ENCODE data around the gene PPM1H. TPM values are rescaled to one million over a fixed set of nuclear protein-coding genes. Genes with fewer than 3 reads are reported as not detected.

PPM1H gene
- total RNA-seq, 1 experiment from 2014 or later = 12.0 TPM

- TF ChIP-seq EZH2 (IDR thresholded peaks at IDR 0.05; ENCODE audit: low read length, unreplicated experiment) (no peak), EZH2phosphoT487 (IDR thresholded peaks at IDR 0.05; ENCODE audit: borderline replicate concordance, low read length) (no peak)
- TF ChIP-seq, protein P1, sequence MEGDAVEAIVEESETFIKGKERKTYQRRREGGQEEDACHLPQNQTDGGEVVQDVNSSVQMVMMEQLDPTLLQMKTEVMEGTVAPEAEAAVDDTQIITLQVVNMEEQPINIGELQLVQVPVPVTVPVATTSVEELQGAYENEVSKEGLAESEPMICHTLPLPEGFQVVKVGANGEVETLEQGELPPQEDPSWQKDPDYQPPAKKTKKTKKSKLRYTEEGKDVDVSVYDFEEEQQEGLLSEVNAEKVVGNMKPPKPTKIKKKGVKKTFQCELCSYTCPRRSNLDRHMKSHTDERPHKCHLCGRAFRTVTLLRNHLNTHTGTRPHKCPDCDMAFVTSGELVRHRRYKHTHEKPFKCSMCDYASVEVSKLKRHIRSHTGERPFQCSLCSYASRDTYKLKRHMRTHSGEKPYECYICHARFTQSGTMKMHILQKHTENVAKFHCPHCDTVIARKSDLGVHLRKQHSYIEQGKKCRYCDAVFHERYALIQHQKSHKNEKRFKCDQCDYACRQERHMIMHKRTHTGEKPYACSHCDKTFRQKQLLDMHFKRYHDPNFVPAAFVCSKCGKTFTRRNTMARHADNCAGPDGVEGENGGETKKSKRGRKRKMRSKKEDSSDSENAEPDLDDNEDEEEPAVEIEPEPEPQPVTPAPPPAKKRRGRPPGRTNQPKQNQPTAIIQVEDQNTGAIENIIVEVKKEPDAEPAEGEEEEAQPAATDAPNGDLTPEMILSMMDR (conservative IDR thresholded peaks at IDR 0.05; ENCODE audit: low read depth, low read length) = no peak
- Histone ChIP-seq H3K4me1 (ENCODE audit: insufficient read depth, low read length) (peaks cover 15% of the 10 kb centered on the region), H3K27ac (ENCODE audit: low read length) (peak overlapping the region; percentile 56), H4K20me1 (ENCODE audit: low read length) (no peaks in the 10 kb centered on the region), H3K79me2 (ENCODE audit: low read length) (no peaks in the 10 kb centered on the region), H3F3A (ENCODE audit: low read length, unreplicated experiment) (no peaks in the 10 kb centered on the region), H3K9me3 (ENCODE audit: low read length) (no peaks in the 10 kb centered on the region), H3K27me3 (ENCODE audit: low read length) (no peaks in the 10 kb centered on the region), H3K4me2 (ENCODE audit: low read length) (peak overlapping the region; percentile 10; the same call in 1 of the 2 replicates), H3K9me2 (replicated peaks; ENCODE audit: low read length) (no peaks in the 10 kb centered on the region), H3K9ac (ENCODE audit: low read length) (no peak overlapping the region), H3K36me3 (ENCODE audit: low read depth, low read length) (no peaks in the 10 kb centered on the region), H3K4me3 (ENCODE audit: low read length) (no peak overlapping the region), H2AFZ (ENCODE audit: low read length) (no peak overlapping the region)
- ATAC-seq (peak; percentile 93), DNase-seq (peak; percentile 82)
- no TSS peak for BruUV-seq (replicated peaks)
- POLR2A ChIA-PET (ENCODE audit: unreplicated experiment) = interaction anchor here (0.6 kb wide), 1 partner anchor 19 kb away, joined by 3 read pairs; no protein-coding TSS in a partner anchor
- intact Hi-C loops (cut with micrococcal nuclease) = no loop called here
- CTCF ChIA-PET = interaction anchor here (0.6 to 1.1 kb wide), 4 partner anchors 41 to 267 kb away, joined by 5 to 12 read pairs (median 6); no protein-coding TSS in a partner anchor
Measured at GRCh38 chr12:62848418-62848817, 86.5 kb downstream of the PPM1H start.

DNA sequence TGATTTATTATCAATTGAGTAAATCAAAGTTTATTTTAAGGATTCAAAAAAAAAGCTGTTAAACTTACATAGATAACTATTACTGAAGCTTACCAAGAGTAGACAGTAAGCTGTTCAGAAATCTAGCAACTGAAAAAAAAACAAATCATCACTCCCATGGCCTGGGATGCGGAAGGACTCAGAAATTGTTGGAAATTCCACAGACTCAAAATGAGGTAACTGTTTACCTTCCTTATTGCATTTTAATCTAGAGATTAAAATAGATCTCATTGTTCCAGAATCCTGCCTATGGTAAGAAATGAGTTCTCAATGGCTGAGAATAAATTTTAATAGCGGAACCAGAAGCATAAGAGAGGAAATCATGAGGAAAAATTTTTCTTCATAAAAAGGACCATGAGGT is 87.2 kb downstream of the PPM1H start:
- H3K27me3 ChIP-seq (ENCODE audit: low read length) = no peaks in the 10 kb centered on the region
- ChIA-PET CTCF (interaction anchor here (1.0 to 1.1 kb wide), 2 partner anchors 48 to 266 kb away, joined by 5 read pairs; no protein-coding TSS in a partner anchor), POLR2A (ENCODE audit: unreplicated experiment) (interaction anchor here (0.6 to 0.7 kb wide), 3 partner anchors 20 to 630 kb away, joined by 3 to 6 read pairs (median 4); no protein-coding TSS in a partner anchor)
- H2AFZ ChIP-seq (ENCODE audit: low read length) = no peak overlapping the region
- no peak overlapping the region for H3K4me3 ChIP-seq (ENCODE audit: low read length)
- no TSS peak for BruUV-seq (replicated peaks)
- ATAC-seq (no peak), DNase-seq (no peak)
- intact Hi-C loops (cut with micrococcal nuclease) = no loop called here
- no peaks in the 10 kb centered on the region for H3K79me2 ChIP-seq (ENCODE audit: low read length)
- H3K4me1 ChIP-seq (ENCODE audit: insufficient read depth, low read length) = peaks cover 15% of the 10 kb centered on the region
- H4K20me1 ChIP-seq (ENCODE audit: low read length) = no peaks in the 10 kb centered on the region
- peak overlapping the region; percentile 56 for H3K27ac ChIP-seq (ENCODE audit: low read length)
- H3K9me2 ChIP-seq (replicated peaks; ENCODE audit: low read length) = no peaks in the 10 kb centered on the region
- H3K36me3 ChIP-seq (ENCODE audit: low read depth, low read length) = no peaks in the 10 kb centered on the region
- no peaks in the 10 kb centered on the region for H3K9me3 ChIP-seq (ENCODE audit: low read length)
- H3K9ac ChIP-seq (ENCODE audit: low read length) = no peak overlapping the region
- 0 out of 2 replicates have a peak overlapping the region, but pooled peaks have one; percentile 10 for H3K4me2 ChIP-seq (ENCODE audit: low read length)
- TF ChIP-seq EZH2phosphoT487 (IDR thresholded peaks at IDR 0.05; ENCODE audit: borderline replicate concordance, low read length) (no peak), EZH2 (IDR thresholded peaks at IDR 0.05; ENCODE audit: low read length, unreplicated experiment) (no peak)
- TF ChIP-seq, protein P1 (conservative IDR thresholded peaks at IDR 0.05; ENCODE audit: low read depth, low read length) = no peak
- no peaks in the 10 kb centered on the region for H3F3A ChIP-seq (ENCODE audit: low read length, unreplicated experiment)

GRCh38 chr12:62846491-62846890 is 88.5 kb downstream of the PPM1H start:
- no peaks in the 10 kb centered on the region for H3K9me3 ChIP-seq (ENCODE audit: low read length)
- no peak overlapping the region for H3K4me3 ChIP-seq (ENCODE audit: low read length)
- DNase-seq (no peak), ATAC-seq (no peak)
- H4K20me1 ChIP-seq (ENCODE audit: low read length) = no peaks in the 10 kb centered on the region
- H3K9ac ChIP-seq (ENCODE audit: low read length) = no peak overlapping the region
- H3F3A ChIP-seq (ENCODE audit: low read length, unreplicated experiment) = no peaks in the 10 kb centered on the region
- H2AFZ ChIP-seq (ENCODE audit: low read length) = no peak overlapping the region
- H3K27me3 ChIP-seq (ENCODE audit: low read length) = no peaks in the 10 kb centered on the region
- intact Hi-C loops (cut with micrococcal nuclease) = no loop called here
- H3K9me2 ChIP-seq (replicated peaks; ENCODE audit: low read length) = no peaks in the 10 kb centered on the region
- ChIA-PET POLR2A (ENCODE audit: unreplicated experiment) (no interaction called here), CTCF (no interaction called here)
- no peak overlapping the region for H3K27ac ChIP-seq (ENCODE audit: low read length)
- H3K79me2 ChIP-seq (ENCODE audit: low read length) = no peaks in the 10 kb centered on the region
- no TSS peak for BruUV-seq (replicated peaks)
- TF ChIP-seq, protein P1 (conservative IDR thresholded peaks at IDR 0.05; ENCODE audit: low read depth, low read length) = no peak
- peaks cover 15% of the 10 kb centered on the region for H3K4me1 ChIP-seq (ENCODE audit: insufficient read depth, low read length)
- no peaks in the 10 kb centered on the region for H3K36me3 ChIP-seq (ENCODE audit: low read depth, low read length)
- H3K4me2 ChIP-seq (ENCODE audit: low read length) = no peak overlapping the region
